ENCODE measurements around the gene SEC22C. TPM values are rescaled to one million over a fixed set of nuclear protein-coding genes. Genes with fewer than 3 reads are reported as not detected.

Gene SEC22C
- total RNA-seq, 1 donor from 2014 or later = 42.6 TPM

GRCh38 chr3:42505128-42505848 is 76.5 kb downstream of the SEC22C start:
- Mint-ChIP-seq H3K4me3 (no peak overlapping the region), H3K36me3 (no peaks in the 10 kb centered on the region), H3K27ac (no peak overlapping the region), H3K9me3 (no peaks in the 10 kb centered on the region), H3K27me3 (ENCODE audit: low read depth) (peaks cover 50% of the 10 kb centered on the region), H3K4me1 (peaks cover 19% of the 10 kb centered on the region)
- DNase-seq (ENCODE audit: low spot score in 2 of 2, unreplicated experiment in 2 of 2) = no peak
- TF ChIP-seq CTCF (IDR thresholded peaks at IDR 0.05; ENCODE audit: unreplicated experiment) = no peak

DNA sequence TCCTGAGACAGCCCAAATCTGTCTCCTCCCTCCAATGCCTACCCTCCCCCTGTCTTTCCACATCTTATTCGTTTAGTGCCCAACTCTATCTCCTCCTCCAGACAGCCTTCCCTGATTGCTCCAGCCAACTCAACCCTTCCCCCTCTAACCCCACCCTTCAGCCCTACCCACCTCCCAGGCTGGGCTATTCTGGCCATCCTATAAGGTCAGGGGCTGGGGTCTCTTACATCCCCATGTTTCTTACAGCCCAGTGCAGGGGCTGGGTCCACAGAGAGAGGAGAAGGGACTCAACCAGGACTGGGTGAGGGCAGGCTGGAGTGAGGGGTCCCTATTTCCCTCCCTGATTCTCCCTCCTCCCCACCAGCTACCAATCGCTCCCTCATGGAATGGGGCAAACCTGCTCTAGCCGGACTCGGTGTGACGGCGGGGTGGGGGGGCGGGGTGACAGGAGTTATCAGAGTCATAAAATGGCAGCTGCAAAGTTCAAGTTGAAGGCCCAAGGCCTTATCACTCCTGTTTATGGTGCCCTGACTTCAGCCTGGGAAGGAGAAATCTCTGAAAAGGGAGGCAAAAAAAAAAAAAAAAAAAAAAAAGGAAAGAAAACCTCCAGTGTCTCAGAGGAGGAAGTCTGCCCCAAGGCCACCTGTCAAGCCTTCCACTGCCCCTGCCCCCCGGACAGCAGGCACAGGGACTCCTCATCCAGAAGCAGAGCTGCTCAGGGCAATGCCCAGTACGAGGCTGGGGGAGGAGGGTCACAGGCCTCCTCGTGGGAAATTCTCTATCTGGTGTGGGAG is 77.2 kb downstream of the SEC22C start:
- H3K27ac Mint-ChIP-seq = no peak overlapping the region
- H3K36me3 Mint-ChIP-seq = no peaks in the 10 kb centered on the region
- peaks cover 19% of the 10 kb centered on the region for H3K4me1 Mint-ChIP-seq
- TF ChIP-seq CTCF (IDR thresholded peaks at IDR 0.05; ENCODE audit: unreplicated experiment) = no peak
- no peaks in the 10 kb centered on the region for H3K9me3 Mint-ChIP-seq
- peaks cover 54% of the 10 kb centered on the region for H3K27me3 Mint-ChIP-seq (ENCODE audit: low read depth)
- no peak for DNase-seq (ENCODE audit: low spot score in 2 of 2, unreplicated experiment in 2 of 2)
- no peak overlapping the region for H3K4me3 Mint-ChIP-seq

- Mint-ChIP-seq H3K36me3 (no peaks in the 10 kb centered on the region), H3K4me3 (peak overlapping the region; percentile 34), H3K27ac (no peak overlapping the region), H3K27me3 (ENCODE audit: low read depth) (peaks cover 57% of the 10 kb centered on the region), H3K4me1 (peaks cover 19% of the 10 kb centered on the region), H3K9me3 (no peaks in the 10 kb centered on the region)
- TF ChIP-seq CTCF (IDR thresholded peaks at IDR 0.05; ENCODE audit: unreplicated experiment) = no peak
- DNase-seq (ENCODE audit: low spot score in 2 of 2, unreplicated experiment in 2 of 2) = no peak
These were observed 77.8 kb downstream of the SEC22C start for GRCh38 chr3:42503957-42504333.

GRCh38 chr3:42503251-42503924 is 78.4 kb downstream of the SEC22C start:
- Mint-ChIP-seq H3K27me3 (ENCODE audit: low read depth) (peaks cover 63% of the 10 kb centered on the region), H3K9me3 (no peaks in the 10 kb centered on the region), H3K4me1 (peaks cover 19% of the 10 kb centered on the region), H3K36me3 (no peaks in the 10 kb centered on the region), H3K4me3 (peak overlapping the region; percentile 44), H3K27ac (no peak overlapping the region)
- no peak for DNase-seq (ENCODE audit: low spot score in 2 of 2, unreplicated experiment in 2 of 2)
- no peak for TF ChIP-seq CTCF (IDR thresholded peaks at IDR 0.05; ENCODE audit: unreplicated experiment)

DNA sequence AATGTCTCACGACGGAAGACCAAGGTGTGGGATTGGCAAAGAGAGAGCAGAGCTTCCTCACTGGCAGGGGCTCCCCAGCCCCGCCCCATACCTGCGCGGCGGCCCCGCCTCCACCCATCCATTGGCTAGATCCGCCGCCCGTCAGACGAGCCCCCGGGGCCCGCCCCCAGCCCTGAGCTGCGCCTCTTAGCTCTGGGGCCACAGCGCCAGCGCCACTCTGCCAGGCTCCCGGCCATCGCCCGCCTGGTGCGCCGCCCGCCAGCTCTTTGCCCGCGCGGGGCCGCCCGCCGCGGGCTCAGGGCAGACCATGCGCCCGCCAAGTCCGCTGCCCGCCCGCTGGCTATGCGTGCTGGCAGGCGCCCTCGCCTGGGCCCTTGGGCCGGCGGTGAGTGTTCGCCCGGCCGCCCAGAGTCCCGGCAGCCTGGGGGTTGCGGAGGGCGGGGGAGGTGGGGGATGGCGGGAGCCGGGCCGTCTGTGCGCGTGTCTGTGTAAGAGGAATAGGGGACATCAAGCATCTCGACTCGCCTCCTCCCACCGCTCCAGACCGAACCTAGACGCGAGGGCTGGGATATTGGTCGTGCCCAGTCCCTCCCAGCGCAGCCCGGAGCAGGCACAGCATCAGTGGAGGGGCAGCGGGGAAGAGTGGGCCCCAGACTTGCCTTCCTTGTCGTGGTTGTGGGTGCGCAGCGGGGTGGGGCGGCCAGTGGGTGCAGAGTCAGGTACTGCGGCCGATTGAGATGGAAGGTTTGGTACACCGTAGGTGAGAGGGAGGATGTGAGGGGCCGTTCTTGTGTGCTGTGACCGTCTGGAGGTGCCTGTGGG is 79.1 kb downstream of the SEC22C start, which contains the start of gene VIPR1:
Gene VIPR1 (plus strand): TSS at position 215 of the 822 bp plus-strand sequence. CDS start 93 bp downstream, at position 308.
- Mint-ChIP-seq H3K4me3 (peak within 1 kb of the TSS; percentile 73), H3K36me3 (no peaks in the 10 kb centered on the region), H3K27ac (peak within 1 kb of the TSS; percentile 60), H3K27me3 (ENCODE audit: low read depth) (peaks cover 64% of the 10 kb centered on the region), H3K4me1 (peaks cover 22% of the 10 kb centered on the region), H3K9me3 (no peaks in the 10 kb centered on the region)
- no peak for TF ChIP-seq CTCF (IDR thresholded peaks at IDR 0.05; ENCODE audit: unreplicated experiment)
- DNase-seq (ENCODE audit: low spot score in 2 of 2, unreplicated experiment in 2 of 2) = peak; percentile 68 to 92
